Fibroblast of peridontal ligament (primary cell): Measurements from ENCODE around the gene DHDDS.
"Not testable (repeated sequence)": the region's sequence is repeated elsewhere in the genome, so short reads cannot be mapped to it uniquely, and the experiment has no call there.

Experiments
- DNase-seq: peaks from one replicate; pipeline ENCODE4 v3.0.0-alpha.2; 2010; ENCODE audit errors: extremely low read depth

The DHDDS gene

GRCh38 chr1:26431979-26432695, at the start of gene DHDDS:
TSS of gene DHDDS (plus strand) at chr1:26432321. CDS start at chr1:26432946, 625 bp downstream.
- DNase-seq = peak; percentile 97

GRCh38 chr1:26384076-26384475, 48.0 kb upstream of the DHDDS start:
- no peak for DNase-seq

GRCh38 chr1:26385063-26385462, 47.1 kb upstream of the DHDDS start:
- DNase-seq = not testable (repeated sequence)

- no peak for DNase-seq
Observed at GRCh38 chr1:26387447-26387846, 44.7 kb upstream of the DHDDS start.

GRCh38 chr1:26388791-26389445, 43.2 kb upstream of the DHDDS start:
- DNase-seq = no peak

GRCh38 chr1:26389604-26390247, 42.4 kb upstream of the DHDDS start:
- no peak for DNase-seq

GRCh38 chr1:26391450-26391849, 40.7 kb upstream of the DHDDS start:
- peak; percentile 58 for DNase-seq

GRCh38 chr1:26395754-26396153, 36.4 kb upstream of the DHDDS start:
- no peak for DNase-seq

- no peak for DNase-seq
Observed at GRCh38 chr1:26399034-26399433, 33.1 kb upstream of the DHDDS start.

GRCh38 chr1:26401891-26402290, 30.2 kb upstream of the DHDDS start:
- DNase-seq = no peak

- no peak for DNase-seq
Observed at GRCh38 chr1:26403656-26404055, 28.5 kb upstream of the DHDDS start.

- DNase-seq = no peak
Observed at GRCh38 chr1:26404641-26405040, 27.5 kb upstream of the DHDDS start.

GRCh38 chr1:26405281-26405915, 26.7 kb upstream of the DHDDS start:
- DNase-seq = no peak

GRCh38 chr1:26408604-26409003, 23.5 kb upstream of the DHDDS start:
- peak; percentile 79 for DNase-seq

GRCh38 chr1:26409191-26409807, 22.8 kb upstream of the DHDDS start:
- no peak for DNase-seq

GRCh38 chr1:26410706-26411623, 21.2 kb upstream of the DHDDS start, which contains the start of gene LIN28A:
TSS of gene LIN28A (plus strand) at chr1:26410817. CDS start at chr1:26410892, 75 bp downstream.
- DNase-seq = no peak

GRCh38 chr1:26411624-26412074, 20.5 kb upstream of the DHDDS start:
- DNase-seq = no peak

GRCh38 chr1:26412180-26412840, 19.8 kb upstream of the DHDDS start:
- DNase-seq = no peak

GRCh38 chr1:26413031-26413430, 19.1 kb upstream of the DHDDS start:
- no peak for DNase-seq

GRCh38 chr1:26417111-26417759, 14.9 kb upstream of the DHDDS start:
- DNase-seq = peak; percentile 53
